Panc1 (cell line): ENCODE data around the gene STK26.

Experiments
- CTCF ChIP-seq: fragments of 450-650 bp; IDR thresholded peaks from 2 replicates; pipeline ENCODE4 v1.5.1; 2017; ENCODE audit warnings: mild to moderate bottlenecking
- POLR2AphosphoS5 ChIP-seq: IDR thresholded peaks from 2 replicates; pipeline ENCODE4 v1.6.1; 2012; ENCODE audit warnings: mild to moderate bottlenecking, low read depth, low read length, moderate library complexity
- REST ChIP-seq, 2 experiments: IDR thresholded peaks; 2 replicates each; pipeline ENCODE4 v1.6.1; 2011 to 2012; ENCODE audit warnings: low read depth in 2 of 2, control low read depth in 1 of 2, low read length in 1 of 2, mild to moderate bottlenecking in 1 of 2, moderate library complexity in 1 of 2; ENCODE audit not compliant: insufficient read depth in 1 of 2
- TCF7L2 ChIP-seq: IDR thresholded peaks from 2 replicates; pipeline ENCODE4 v1.6.1; 2011; ENCODE audit warnings: mild to moderate bottlenecking, low read depth, low read length, inconsistent platforms

DNA sequence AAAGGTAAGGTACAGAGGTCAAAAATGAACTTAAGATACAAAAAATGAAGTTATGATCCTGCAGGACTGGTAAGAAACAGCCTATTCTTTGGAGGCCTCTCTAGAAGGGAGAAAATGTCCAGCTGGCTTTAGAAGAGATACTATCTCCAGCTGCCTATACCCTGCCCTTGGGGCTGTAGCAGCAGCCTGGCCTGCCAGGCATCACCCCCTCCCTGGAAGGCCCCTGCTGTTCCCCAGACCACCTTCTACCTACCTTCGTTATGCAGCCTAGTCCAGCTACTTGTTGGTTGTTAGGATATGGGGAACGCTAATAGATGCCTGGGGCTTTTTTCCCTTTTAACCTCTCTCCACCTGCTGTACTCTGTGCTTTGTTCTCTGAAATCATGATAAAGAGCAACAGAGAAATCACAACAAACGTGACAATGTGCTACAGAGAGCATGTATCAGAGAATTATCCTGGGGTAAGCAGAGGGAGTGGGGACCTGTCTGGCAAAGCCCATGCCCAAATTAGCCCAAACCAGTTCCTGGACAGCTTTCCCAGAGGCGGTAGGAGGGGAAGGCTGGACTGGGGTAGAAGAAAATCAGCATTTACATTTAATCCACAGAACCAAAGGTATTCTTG, 70.2 kb downstream of the STK26 start:
- no peak for TF ChIP-seq TCF7L2
- TF ChIP-seq CTCF, result no peak
- no peak for TF ChIP-seq POLR2AphosphoS5
- no peak for TF ChIP-seq REST (IDR thresholded peaks at IDR 0.05; ENCODE audit: insufficient read depth in 1 of 2, low read depth in 2 of 2, low read length in 1 of 2)
